ENCODE data around the gene BBIP1.

Gene BBIP1

DNA sequence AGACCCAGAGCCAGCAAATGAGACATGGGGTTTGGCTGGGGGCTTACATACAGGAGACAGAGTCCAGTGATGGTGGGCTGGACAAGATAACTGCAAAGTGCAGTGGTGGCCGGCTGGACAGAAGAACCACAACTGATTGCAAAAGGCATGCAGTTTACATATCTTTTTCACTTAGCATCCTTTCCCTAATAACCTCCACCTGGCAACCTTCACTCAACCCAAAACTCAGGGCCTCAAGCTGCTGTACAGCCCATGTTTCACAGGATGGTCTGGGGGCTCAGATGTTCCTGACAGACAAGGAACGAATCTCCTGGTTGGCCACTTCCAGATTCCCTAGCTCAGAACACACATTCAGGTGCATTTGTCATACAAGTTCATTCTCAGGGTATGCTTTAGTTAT is 55.0 kb downstream of the BBIP1 start:
- DNase-seq (ENCODE audit: low read depth in 1 of 2, low spot score in 1 of 2), result no peak

DNA sequence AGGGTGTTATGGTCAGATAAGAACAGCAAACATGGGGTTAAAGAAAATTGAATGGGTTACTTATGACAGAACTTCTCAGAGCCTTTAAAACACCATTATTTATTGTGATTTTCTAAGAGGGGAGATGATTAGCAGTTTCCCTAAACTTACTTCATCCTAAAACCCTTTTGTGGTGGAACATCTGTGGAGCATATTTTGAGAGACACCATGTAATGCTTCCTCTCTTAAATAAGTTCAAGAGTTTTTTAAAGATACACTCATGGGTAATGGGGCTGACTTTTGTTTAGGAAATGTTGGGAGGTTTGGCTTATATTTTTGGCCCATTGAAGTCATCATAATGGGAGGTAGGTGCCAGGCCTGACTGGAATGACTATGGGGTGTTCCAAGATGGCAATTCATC is 55.6 kb downstream of the BBIP1 start:
- no peak for DNase-seq (ENCODE audit: low read depth in 1 of 2, low spot score in 1 of 2)

DNA sequence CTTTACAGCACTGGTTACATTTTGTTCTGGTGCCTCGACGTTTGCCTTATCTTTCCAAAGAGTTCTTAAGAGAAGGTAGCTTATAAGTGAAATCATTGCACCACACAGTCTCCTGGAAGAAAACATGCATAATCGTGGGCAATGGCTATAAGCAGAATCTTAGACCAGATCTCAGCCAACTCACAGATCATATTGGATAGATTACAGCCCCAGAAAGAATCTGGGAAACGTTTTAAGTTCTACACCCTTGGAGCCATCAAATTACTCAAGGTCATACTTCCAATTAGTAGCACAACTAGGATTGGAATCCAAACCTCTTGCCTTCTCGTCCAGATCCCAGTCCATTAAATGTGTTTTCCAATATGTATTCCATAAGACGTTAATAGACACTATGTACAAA is 56.0 kb downstream of the BBIP1 start:
- DNase-seq (ENCODE audit: low read depth in 1 of 2, low spot score in 1 of 2), result no peak

DNA sequence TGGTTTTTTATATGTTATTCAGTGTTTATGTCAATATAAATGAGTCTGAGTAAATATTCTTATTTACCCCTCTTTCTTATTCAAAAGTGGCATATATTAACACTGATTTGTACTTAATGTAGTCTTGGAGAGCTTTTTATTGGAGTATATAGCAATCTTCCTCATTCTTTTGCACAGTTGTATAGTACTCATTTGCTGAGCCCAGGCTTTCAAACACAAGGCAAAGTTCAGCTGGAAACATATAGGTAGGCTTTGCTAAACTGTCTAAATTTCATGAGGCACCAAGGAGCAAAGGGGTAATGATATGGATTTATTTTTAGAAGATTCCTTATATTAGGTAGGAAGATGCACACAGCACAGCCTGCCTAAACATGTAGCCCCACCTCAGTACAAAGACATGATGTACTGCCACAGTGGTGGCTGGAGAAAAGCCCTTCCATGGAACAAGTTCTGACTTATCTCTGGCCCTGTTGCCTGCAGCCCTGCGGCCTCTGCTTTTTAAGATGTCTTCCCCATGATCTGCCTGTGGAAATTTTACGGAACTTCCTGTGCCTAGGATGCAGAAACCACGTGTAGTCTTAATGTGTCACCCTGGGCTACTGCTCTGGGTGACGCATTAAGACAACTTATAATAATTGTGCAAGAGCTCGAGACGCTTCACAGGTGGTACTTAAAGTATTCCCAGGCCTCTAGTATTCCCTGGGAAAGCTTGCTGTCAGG is 56.9 kb downstream of the BBIP1 start:
- no peak for DNase-seq (ENCODE audit: low read depth in 1 of 2, low spot score in 1 of 2)

DNA sequence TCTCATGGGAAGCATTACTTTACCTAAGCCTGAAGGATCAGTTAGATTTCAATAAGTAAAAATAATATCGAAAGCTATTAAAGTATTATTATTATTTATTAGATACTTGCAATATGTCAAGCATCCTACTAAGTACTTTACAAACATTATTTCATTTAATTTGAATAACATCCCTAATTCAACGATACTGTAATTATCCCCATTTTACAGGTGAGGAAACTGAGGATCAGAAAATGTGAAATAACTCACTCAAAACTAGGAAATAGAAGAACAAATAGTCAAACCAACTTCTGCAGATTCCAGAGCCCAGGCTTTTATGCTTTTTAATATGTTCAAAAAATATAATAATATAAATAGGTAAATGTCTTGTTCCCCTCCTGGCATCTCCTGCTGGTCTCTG is 57.5 kb downstream of the BBIP1 start:
- DNase-seq (ENCODE audit: low read depth in 1 of 2, low spot score in 1 of 2), result no peak

DNA sequence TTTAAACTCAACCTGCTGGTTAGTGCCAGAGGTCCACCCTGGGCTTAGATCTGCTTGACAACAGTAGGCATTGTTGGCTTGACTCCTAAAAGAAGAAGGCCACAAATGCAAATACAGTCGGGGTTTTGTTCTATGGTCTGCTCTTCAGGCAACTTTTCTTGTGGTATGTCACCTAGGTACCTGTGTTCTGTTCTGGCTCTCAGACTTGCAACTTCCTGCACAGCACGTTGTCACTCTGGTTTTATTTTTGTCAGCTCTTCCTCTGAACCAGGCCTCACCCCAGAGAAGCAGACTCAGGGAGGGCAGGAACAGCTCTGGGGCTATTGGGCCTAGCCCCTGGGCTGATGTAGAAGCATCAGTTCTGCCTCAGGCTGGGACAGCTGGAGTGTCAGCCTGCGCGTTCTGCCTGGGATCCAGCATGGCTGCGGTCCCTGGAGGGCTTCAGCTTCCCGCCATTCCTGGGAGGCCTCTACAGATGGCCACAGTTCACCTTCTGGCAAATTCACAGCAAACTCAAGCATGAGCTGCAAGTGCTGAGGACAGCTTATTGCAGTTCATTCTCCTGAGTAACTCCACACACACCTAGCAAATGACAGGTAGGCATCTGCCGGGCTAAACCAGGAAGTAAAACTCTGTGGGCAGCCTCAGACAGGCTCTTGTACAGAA is 58.3 kb downstream of the BBIP1 start:
- DNase-seq (ENCODE audit: low read depth in 1 of 2, low spot score in 1 of 2), result no peak

DNA sequence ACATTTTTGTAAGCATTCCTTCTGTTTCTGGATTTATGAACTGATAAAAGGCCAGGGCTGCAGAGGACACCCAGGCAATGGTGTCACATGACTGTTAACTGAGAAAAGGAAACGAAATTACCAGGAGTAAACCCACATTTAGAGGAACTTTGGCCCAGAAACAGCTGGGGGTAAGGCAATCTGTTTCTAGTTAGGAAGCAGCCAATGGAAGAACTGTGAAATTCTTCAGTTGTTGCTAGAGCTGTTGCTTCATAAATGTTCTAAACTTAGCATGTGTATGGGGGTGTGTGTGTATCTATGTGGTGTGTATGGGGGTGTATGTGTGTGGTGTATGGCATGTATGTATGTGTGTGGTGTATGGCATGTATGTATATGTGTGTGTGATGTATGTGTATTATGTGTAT is 59.0 kb downstream of the BBIP1 start:
- DNase-seq (ENCODE audit: low read depth in 1 of 2, low spot score in 1 of 2), result no peak

DNA sequence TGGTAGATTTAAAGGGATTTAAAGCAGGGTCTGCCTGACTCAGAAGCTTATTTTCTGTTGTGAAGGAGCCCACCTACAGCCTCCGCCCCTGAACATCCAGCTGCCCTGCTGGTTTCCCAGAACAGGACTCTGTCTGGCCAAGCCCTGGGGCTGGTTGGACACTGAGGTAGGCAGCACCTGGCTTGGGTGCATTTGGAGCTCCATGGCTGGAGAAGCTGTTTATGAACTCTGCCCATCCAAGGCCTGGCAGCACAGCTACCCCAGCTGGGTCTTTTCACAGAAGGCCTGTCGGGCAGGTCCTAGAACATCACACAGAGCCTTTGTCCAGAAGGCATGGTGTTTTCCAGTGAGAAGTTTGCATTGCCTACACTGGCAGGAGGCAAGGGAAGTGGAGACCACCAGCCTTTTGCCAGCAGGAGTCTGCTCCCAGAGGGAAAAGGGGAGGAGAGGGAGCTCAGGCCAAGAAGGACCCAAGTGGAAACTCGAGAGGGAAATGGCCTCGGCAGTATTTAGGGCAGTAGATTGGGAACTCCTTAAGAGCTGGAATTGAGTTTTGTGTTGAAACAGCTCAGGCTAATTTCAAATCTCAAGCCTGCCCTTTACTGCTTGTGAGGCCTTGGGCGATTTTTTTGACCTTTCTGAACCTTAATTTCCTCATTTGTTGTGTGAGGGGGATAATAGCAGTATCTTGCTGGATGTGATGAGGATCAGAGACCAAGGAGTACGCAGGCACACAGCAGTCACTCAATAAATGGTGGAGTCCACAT is 59.6 kb downstream of the BBIP1 start:
- DNase-seq (ENCODE audit: low read depth in 1 of 2, low spot score in 1 of 2), result no peak

DNA sequence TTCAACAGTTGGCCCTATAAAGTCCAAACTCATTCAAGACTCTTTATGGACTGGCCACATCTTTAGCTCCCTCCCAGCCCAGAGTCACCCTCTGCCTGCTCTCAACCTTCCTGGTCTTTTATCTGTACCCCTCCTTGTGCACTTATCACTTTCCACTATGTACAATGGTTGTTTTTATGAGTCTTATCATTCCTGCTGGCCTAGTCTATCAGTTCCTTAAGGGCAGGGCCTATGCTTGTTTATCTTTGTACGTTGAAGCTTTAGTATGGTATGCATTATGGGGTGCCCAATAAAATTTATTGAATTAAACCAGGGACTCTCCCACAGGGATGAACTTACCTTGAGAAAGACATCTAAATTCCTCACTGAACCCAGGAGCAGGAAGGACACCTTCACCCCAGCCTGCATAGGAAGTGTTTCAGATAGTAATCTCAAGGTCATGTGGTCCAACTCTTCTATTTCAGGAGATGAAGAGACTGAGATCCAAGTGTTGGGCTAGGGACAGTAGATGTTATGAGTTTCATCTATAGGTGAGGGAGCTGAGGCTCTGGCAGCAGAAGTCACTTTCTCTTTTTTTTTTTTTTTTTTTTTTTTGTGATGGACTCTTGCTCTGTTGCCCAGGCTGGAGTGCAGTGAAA is 60.6 kb downstream of the BBIP1 start:
- DNase-seq (ENCODE audit: low read depth in 1 of 2, low spot score in 1 of 2), result no peak

DNA sequence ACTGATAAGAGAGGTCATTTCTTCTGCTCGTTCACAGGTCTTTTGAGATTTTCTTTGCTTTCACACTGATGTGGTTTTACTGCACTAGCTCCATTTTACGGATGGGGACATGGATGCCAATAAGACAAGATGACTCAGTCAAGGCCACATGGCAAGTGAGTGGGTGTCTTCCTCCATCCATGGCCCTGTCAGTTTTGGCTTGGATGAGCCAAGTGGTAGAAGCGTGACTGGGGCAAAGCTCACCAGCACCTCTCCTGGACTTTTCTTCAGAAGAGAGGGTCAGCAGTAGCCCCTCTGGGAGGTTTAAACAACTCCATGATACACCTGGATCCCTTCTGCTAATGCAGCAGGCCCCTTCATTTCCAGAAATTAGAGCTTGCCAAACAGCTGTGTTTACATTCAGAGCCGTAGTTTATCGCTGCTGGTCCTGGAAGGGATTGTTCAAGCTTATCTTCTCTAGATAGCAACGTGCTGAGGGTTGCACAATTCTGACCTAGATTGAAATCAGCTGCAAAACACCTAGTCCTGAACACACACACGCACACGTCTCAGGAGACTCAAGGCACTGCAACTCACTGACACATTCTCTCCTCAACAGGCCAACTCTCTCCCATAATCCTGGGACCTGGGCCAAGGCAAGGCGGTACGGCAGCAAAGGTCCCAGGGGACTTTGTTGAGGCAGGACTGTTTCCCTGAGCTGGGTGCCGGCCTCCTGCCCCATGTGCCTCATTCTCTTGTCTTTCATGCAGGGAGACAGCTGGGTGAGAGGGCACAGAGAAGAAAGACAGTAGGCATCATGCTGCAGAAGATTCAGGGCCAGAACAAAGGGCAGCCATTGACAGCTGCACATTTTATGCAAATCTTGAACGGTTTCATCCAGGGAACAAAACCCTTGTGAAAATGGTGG is 61.5 kb downstream of the BBIP1 start:
- no peak for DNase-seq (ENCODE audit: low read depth in 1 of 2, low spot score in 1 of 2)

DNA sequence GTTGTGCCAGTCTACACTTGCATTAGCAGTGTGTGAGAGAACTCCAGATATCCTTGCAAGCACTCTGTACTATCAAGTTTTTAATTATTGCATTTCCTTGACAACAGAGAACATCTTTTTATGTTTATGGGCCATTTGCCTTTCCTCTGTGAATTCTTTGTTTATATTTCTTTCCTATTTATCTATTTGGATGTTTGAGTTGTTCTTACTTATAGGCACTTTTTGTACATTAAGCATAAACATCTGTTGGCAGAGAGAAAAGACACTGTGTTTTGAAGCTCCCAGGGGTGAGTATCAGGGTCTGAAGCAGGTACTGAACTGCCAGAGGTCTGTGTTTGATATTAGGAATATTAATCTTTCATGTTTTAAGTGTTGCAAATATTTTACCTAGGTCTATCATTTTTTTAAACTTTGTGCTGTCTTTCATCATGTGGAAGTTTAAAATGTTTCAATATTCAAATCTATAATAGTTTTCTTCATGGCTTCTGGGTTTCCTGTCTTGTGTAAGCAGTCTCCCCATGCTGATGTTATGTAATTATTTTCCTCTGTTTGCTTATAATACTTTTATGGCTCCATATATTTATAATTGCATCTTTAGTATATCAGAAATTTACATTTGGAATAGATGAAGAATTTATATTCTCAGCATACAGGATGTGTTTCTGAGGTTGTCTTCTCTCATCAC is 64.9 kb downstream of the BBIP1 start:
- DNase-seq (ENCODE audit: low read depth in 1 of 2, low spot score in 1 of 2), result no peak

DNA sequence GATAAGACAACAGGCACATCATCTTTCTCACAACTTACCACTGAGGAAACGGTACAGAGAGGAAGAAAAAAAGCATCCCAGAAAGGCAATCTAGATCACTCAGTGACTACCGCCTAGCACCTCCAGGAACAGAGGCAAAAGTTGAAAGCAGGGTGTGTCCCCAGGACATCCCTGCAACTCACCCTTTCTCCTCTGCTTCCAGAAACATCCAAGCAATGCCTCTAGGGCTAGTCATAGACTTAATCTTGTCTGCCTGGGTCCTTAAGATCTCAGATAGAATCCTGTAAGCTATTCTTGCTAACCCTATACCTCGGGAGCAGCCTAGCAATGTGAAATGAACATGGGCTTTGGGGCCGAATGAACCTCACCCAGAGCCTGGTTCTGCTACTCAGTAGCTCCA is 66.0 kb downstream of the BBIP1 start:
- DNase-seq (ENCODE audit: low read depth in 1 of 2, low spot score in 1 of 2), result no peak

DNA sequence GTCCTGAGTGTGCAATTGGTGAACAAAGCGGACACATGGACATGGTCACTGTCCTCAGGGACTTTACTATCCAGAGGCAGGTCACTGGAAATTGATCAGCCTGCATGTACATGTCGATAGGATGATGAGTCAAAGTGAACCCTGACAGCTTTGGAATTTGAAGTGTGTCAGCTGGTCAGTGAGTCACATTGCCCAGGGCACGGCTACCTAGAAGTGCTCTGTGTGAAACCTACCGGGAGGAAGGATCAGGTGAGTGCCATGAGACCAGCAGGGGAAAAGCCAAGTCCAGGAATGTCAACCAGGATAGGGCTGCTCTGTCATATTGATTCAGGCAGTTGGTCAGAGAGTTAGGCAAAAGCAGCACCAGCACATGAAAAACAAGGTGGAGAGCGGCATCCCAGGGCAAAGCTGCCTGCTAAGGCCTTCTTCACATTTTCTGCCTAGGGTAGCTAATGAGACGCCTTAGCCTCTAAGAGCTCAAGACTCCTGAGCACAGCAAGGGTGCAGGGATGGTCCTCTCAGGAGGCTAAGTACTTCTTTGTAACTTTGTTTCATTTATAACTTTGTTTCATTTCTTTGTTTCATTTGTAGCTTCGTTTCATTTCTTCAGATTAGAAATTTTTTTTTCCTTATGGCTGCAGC is 66.6 kb downstream of the BBIP1 start:
- no peak for DNase-seq (ENCODE audit: low read depth in 1 of 2, low spot score in 1 of 2)

DNA sequence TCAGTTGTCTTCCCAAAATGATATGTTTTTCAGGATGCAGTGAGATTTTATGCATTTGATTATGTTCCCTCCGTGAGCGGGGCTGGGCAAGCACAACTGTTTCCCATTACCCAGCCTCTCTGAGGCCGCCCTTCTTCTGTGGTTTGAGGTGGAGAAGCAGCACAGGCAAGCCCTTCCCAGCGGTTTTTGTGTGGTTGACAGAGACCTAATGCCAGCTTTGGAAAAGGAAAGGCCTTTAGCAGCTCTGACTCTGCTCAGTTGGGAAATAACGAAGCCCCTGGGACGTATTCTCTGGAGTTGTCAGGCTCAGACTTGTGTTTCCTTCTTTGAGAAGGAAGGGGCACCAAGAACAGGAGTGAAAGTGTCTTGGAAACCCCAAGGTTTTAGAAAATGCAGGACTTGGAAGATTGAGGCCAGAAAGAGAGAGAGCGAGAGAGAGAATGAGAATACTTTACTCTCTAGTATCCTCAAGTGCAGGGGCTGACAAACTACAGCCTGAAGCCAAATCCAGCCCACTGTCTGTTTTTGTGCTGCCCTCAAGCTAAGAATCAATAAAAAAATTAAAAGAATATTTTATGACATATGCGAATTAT is 67.9 kb downstream of the BBIP1 start:
- no peak for DNase-seq (ENCODE audit: low read depth in 1 of 2, low spot score in 1 of 2)

DNA sequence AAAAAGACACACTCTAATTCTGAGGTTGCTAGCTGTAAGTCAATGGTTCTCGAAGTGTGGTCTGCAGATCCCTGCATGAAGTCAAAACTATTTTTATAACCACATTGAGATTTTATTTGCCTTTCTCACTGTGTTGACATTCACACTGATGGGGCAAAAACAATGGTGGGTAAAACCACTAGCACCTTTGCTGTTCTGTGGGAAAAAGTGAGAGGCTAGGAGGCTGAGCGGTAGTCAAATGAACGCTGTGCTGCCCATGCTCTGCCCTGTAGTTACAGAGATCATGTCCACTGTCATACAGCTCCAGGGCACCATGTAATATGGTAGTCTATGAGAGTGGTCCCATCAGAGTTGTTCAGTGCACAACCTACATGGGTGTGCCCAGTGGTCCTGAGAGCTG is 68.9 kb downstream of the BBIP1 start:
- DNase-seq (ENCODE audit: low read depth in 1 of 2, low spot score in 1 of 2), result no peak
